Parathyroid adenoma (tissue), 2 donors: Measurements from ENCODE around the gene CCDC28A.

ENCODE experiments used
- H2AFZ ChIP-seq: fragments of 300-600 bp; sonication (generic); one replicate; pipeline ENCODE4 v1.7.0; 2017; ENCODE audit warnings: antibody characterized with exemption, mild to moderate bottlenecking
- H3K27ac ChIP-seq: fragments of 300-600 bp; sonication (generic); one replicate; pipeline ENCODE4 v1.7.0; 2017
- H3K27me3 ChIP-seq: fragments of 300-600 bp; sonication (generic); one replicate; pipeline ENCODE4 v1.7.0; 2017; ENCODE audit warnings: low read length; ENCODE audit not compliant: control insufficient read depth, insufficient read depth
- H3K36me3 ChIP-seq: fragments of 300-600 bp; sonication (generic); one replicate; pipeline ENCODE4 v1.7.0; 2017; ENCODE audit warnings: low read length; ENCODE audit not compliant: control insufficient read depth, insufficient read depth
- H3K4me1 ChIP-seq: fragments of 300-600 bp; sonication (generic); one replicate; pipeline ENCODE4 v1.7.0; 2017; ENCODE audit warnings: control low read depth
- H3K4me2 ChIP-seq: fragments of 300-600 bp; sonication (generic); one replicate; pipeline ENCODE4 v1.7.0; 2017; ENCODE audit warnings: low read length
- H3K4me3 ChIP-seq: fragments of 300-600 bp; sonication (generic); one replicate; pipeline ENCODE4 v1.7.0; 2017; ENCODE audit warnings: low read depth, low read length
- H3K79me2 ChIP-seq: fragments of 300-600 bp; sonication (generic); one replicate; pipeline ENCODE4 v1.7.0; 2017; ENCODE audit warnings: control low read depth
- H3K9ac ChIP-seq: fragments of 300-600 bp; sonication (generic); one replicate; pipeline ENCODE4 v1.7.0; 2017; ENCODE audit warnings: mild to moderate bottlenecking
- H3K9me3 ChIP-seq: fragments of 300-600 bp; sonication (generic); one replicate; pipeline ENCODE4 v1.7.0; 2017; ENCODE audit warnings: low read length; ENCODE audit not compliant: control insufficient read depth
- CTCF ChIP-seq: fragments of 300-600 bp; sonication (generic); IDR thresholded peaks from one replicate; pipeline ENCODE4 v1.7.0; 2017; ENCODE audit warnings: antibody characterized with exemption, mild to moderate bottlenecking
- donor health status: primary hyperparathyroidism.

CCDC28A gene

GRCh38 chr6:138814179-138814834 is 40.7 kb downstream of the CCDC28A start:
- Histone ChIP-seq H2AFZ (no peak overlapping the region), H3K4me3 (no peak overlapping the region), H3K4me2 (no peak overlapping the region), H3K27ac (no peak overlapping the region), H3K27me3 (no peaks in the 10 kb centered on the region), H3K9me3 (no peaks in the 10 kb centered on the region), H3K36me3 (no peaks in the 10 kb centered on the region), H3K4me1 (peaks cover 16% of the 10 kb centered on the region), H3K9ac (no peak overlapping the region), H3K79me2 (no peaks in the 10 kb centered on the region)
- no peak for TF ChIP-seq CTCF

- Histone ChIP-seq H3K27me3 (no peaks in the 10 kb centered on the region), H3K36me3 (no peaks in the 10 kb centered on the region), H3K79me2 (no peaks in the 10 kb centered on the region), H3K9ac (no peak overlapping the region), H3K27ac (no peak overlapping the region), H3K4me3 (no peak overlapping the region), H3K9me3 (no peaks in the 10 kb centered on the region), H3K4me2 (no peak overlapping the region), H2AFZ (no peak overlapping the region), H3K4me1 (peaks cover 16% of the 10 kb centered on the region)
- TF ChIP-seq CTCF: no peak
These were observed 41.7 kb downstream of the CCDC28A start for GRCh38 chr6:138815221-138815620.

- H3K9ac ChIP-seq: no peak overlapping the region
- no peaks in the 10 kb centered on the region for H3K36me3 ChIP-seq
- no peak overlapping the region for H3K4me2 ChIP-seq
- H3K79me2 ChIP-seq: no peaks in the 10 kb centered on the region
- H3K4me1 ChIP-seq: peaks cover 16% of the 10 kb centered on the region
- no peak overlapping the region for H3K27ac ChIP-seq
- no peaks in the 10 kb centered on the region for H3K9me3 ChIP-seq
- peak; percentile 74 for TF ChIP-seq CTCF
- no peak overlapping the region for H3K4me3 ChIP-seq
- no peaks in the 10 kb centered on the region for H3K27me3 ChIP-seq
- no peak overlapping the region for H2AFZ ChIP-seq
These were observed 42.4 kb downstream of the CCDC28A start for GRCh38 chr6:138815797-138816528.

- no peaks in the 10 kb centered on the region for H3K9me3 ChIP-seq
- H2AFZ ChIP-seq: peak overlapping the region; percentile 71
- peak overlapping the region; percentile 27 for H3K4me2 ChIP-seq
- TF ChIP-seq CTCF: no peak
- H3K9ac ChIP-seq: no peak overlapping the region
- peak overlapping the region; percentile 34 for H3K27ac ChIP-seq
- H3K79me2 ChIP-seq: no peaks in the 10 kb centered on the region
- no peaks in the 10 kb centered on the region for H3K36me3 ChIP-seq
- no peak overlapping the region for H3K4me3 ChIP-seq
- H3K27me3 ChIP-seq: no peaks in the 10 kb centered on the region
- H3K4me1 ChIP-seq: peaks cover 16% of the 10 kb centered on the region
These were observed 44.2 kb downstream of the CCDC28A start for GRCh38 chr6:138817799-138818198.
